ENCODE results near the gene WDR13.

WDR13 gene

GRCh38 chrX:48611703-48612102 lies 14.4 kb downstream of the WDR13 start:
- H3K79me2 ChIP-seq (ENCODE audit: insufficient read depth, low read length) = no peaks in the 10 kb centered on the region
- no peak for TF ChIP-seq CTCF (conservative IDR thresholded peaks at IDR 0.05; ENCODE audit: low read length)
- TF ChIP-seq EZH2phosphoT487 (IDR thresholded peaks at IDR 0.05; ENCODE audit: borderline replicate concordance) = no peak

GRCh38 chrX:48613502-48614160 lies 16.3 kb downstream of the WDR13 start:
- Histone ChIP-seq H3K79me2 (ENCODE audit: insufficient read depth, low read length) (no peaks in the 10 kb centered on the region), H3K27me3 (ENCODE audit: insufficient read depth, low read length, poor library complexity, severe bottlenecking) (no peaks in the 10 kb centered on the region)
- TF ChIP-seq CTCF (conservative IDR thresholded peaks at IDR 0.05; ENCODE audit: low read length) (no peak), EZH2phosphoT487 (IDR thresholded peaks at IDR 0.05; ENCODE audit: borderline replicate concordance) (no peak)

More at GRCh38 chrX:48611703-48612102, 14.4 kb downstream of the WDR13 start:
- Histone ChIP-seq H3F3A (ENCODE audit: low read depth) (no peaks in the 10 kb centered on the region), H2AFZ (ENCODE audit: low read length) (no peak overlapping the region), H3K9me3 (ENCODE audit: insufficient read depth, low read depth, low read length) (no peaks in the 10 kb centered on the region), H3K4me3 (ENCODE audit: low read length, poor library complexity, severe bottlenecking) (no peak overlapping the region), H3K9ac (ENCODE audit: low read depth, low read length, poor library complexity, severe bottlenecking) (no peak overlapping the region), H3K9me2 (replicated peaks; ENCODE audit: low read depth, low read length) (no peaks in the 10 kb centered on the region), H3K27me3 (ENCODE audit: insufficient read depth, low read length, poor library complexity, severe bottlenecking) (no peaks in the 10 kb centered on the region), H3K4me1 (ENCODE audit: insufficient read depth, low read length, poor library complexity, severe bottlenecking) (no peaks in the 10 kb centered on the region), H3K36me3 (ENCODE audit: insufficient read depth, low read length) (no peaks in the 10 kb centered on the region), H3K4me2 (ENCODE audit: low read depth, low read length, poor library complexity, severe bottlenecking) (no peak overlapping the region), H4K20me1 (ENCODE audit: insufficient read depth, low read length, poor library complexity, severe bottlenecking) (no peaks in the 10 kb centered on the region)

GRCh38 chrX:48616576-48616975 lies 19.3 kb downstream of the WDR13 start:
- no peak overlapping the region for H3K4me2 ChIP-seq (ENCODE audit: low read depth, low read length, poor library complexity, severe bottlenecking)
- H3K27me3 ChIP-seq (ENCODE audit: insufficient read depth, low read length, poor library complexity, severe bottlenecking) = no peaks in the 10 kb centered on the region
- peak overlapping the region; percentile 60; the same call in 1 of the 2 replicates for H2AFZ ChIP-seq (ENCODE audit: low read length)
- no peaks in the 10 kb centered on the region for H3K9me2 ChIP-seq (replicated peaks; ENCODE audit: low read depth, low read length)
- H3K36me3 ChIP-seq (ENCODE audit: insufficient read depth, low read length) = no peaks in the 10 kb centered on the region
- no peaks in the 10 kb centered on the region for H3K9me3 ChIP-seq (ENCODE audit: insufficient read depth, low read depth, low read length)
- no peak for TF ChIP-seq EZH2phosphoT487 (IDR thresholded peaks at IDR 0.05; ENCODE audit: borderline replicate concordance)
- TF ChIP-seq CTCF (conservative IDR thresholded peaks at IDR 0.05; ENCODE audit: low read length) = no peak
- H4K20me1 ChIP-seq (ENCODE audit: insufficient read depth, low read length, poor library complexity, severe bottlenecking) = no peaks in the 10 kb centered on the region
- no peaks in the 10 kb centered on the region for H3K4me1 ChIP-seq (ENCODE audit: insufficient read depth, low read length, poor library complexity, severe bottlenecking)
- no peak overlapping the region for H3K9ac ChIP-seq (ENCODE audit: low read depth, low read length, poor library complexity, severe bottlenecking)
- no peak overlapping the region for H3K4me3 ChIP-seq (ENCODE audit: low read length, poor library complexity, severe bottlenecking)
- no peaks in the 10 kb centered on the region for H3K79me2 ChIP-seq (ENCODE audit: insufficient read depth, low read length)
- H3F3A ChIP-seq (ENCODE audit: low read depth) = no peaks in the 10 kb centered on the region

More at GRCh38 chrX:48613502-48614160, 16.3 kb downstream of the WDR13 start:
- Histone ChIP-seq H3K9me2 (replicated peaks; ENCODE audit: low read depth, low read length) (no peaks in the 10 kb centered on the region), H3K9ac (ENCODE audit: low read depth, low read length, poor library complexity, severe bottlenecking) (no peak overlapping the region), H3K4me3 (ENCODE audit: low read length, poor library complexity, severe bottlenecking) (no peak overlapping the region), H3K4me2 (ENCODE audit: low read depth, low read length, poor library complexity, severe bottlenecking) (no peak overlapping the region), H3K9me3 (ENCODE audit: insufficient read depth, low read depth, low read length) (no peaks in the 10 kb centered on the region), H3F3A (ENCODE audit: low read depth) (no peaks in the 10 kb centered on the region), H4K20me1 (ENCODE audit: insufficient read depth, low read length, poor library complexity, severe bottlenecking) (no peaks in the 10 kb centered on the region), H3K4me1 (ENCODE audit: insufficient read depth, low read length, poor library complexity, severe bottlenecking) (no peaks in the 10 kb centered on the region), H3K36me3 (ENCODE audit: insufficient read depth, low read length) (no peaks in the 10 kb centered on the region), H2AFZ (ENCODE audit: low read length) (no peak overlapping the region)

Measured in Loucy (cell line).